WI38 (cell line): ENCODE measurements around the gene BTNL8.
A peak's percentile ranks its signal among the peaks of the same experiment; 100 is the strongest.

Experiments used
- H3K4me3 ChIP-seq: 2 replicates; pipeline ENCODE4 v1.5.1; 2011; ENCODE audit warnings: low read depth, mild to moderate bottlenecking, control low read depth, low read length
- CTCF ChIP-seq: IDR thresholded peaks from 2 replicates; pipeline ENCODE4 v1.5.1; 2012; ENCODE audit warnings: low read depth, mild to moderate bottlenecking, control low read depth, low read length

The BTNL8 gene

GRCh38 chr5:180858586-180858985 is 40.4 kb upstream of the BTNL8 start:
- TF ChIP-seq CTCF: no peak
- H3K4me3 ChIP-seq: no peak overlapping the region

- peak overlapping the region; percentile 80 for H3K4me3 ChIP-seq
- TF ChIP-seq CTCF: no peak
Observed at GRCh38 chr5:180860273-180860886, 38.6 kb upstream of the BTNL8 start.

- peak within 1 kb of the TSS; percentile 80 for H3K4me3 ChIP-seq
- TF ChIP-seq CTCF: no peak
Observed at GRCh38 chr5:180860887-180861822, 37.8 kb upstream of the BTNL8 start, which contains the start of gene ZFP62. TSS of gene ZFP62 (minus strand) at chr5:180861276. CDS start at chr5:180861219, 57 bp downstream.

- TF ChIP-seq CTCF: no peak
- no peak overlapping the region for H3K4me3 ChIP-seq
Observed at GRCh38 chr5:180862645-180863044, 36.3 kb upstream of the BTNL8 start.

GRCh38 chr5:180865981-180866695 is 32.8 kb upstream of the BTNL8 start:
- H3K4me3 ChIP-seq: no peak overlapping the region
- no peak for TF ChIP-seq CTCF

- H3K4me3 ChIP-seq: no peak overlapping the region
- TF ChIP-seq CTCF: no peak
Observed at GRCh38 chr5:180866985-180867384, 32.0 kb upstream of the BTNL8 start.

- no peak overlapping the region for H3K4me3 ChIP-seq
- peak; percentile 78 for TF ChIP-seq CTCF
Observed at GRCh38 chr5:180868960-180869359, 30.0 kb upstream of the BTNL8 start.
